Body of pancreas (tissue), 4 donors: Measurements from ENCODE around the gene GYG2. TPM values are rescaled to one million over a fixed set of nuclear protein-coding genes. Genes with fewer than 3 reads are reported as not detected.

Source experiments
- ATAC-seq: fragments of 150-250 bp; one replicate; pipeline ENCODE4 v1.9.1; 2016
- DNase-seq, 4 donors: peaks; one replicate each; pipeline ENCODE4 v3.0.0-alpha.2; 2019
- H3K27ac ChIP-seq, 4 donors: fragments of 200-600 bp; sonication (generic); 1 replicate in 3 of 4; 2 replicates in 1 of 4; pipeline versions ENCODE4 v1.5.1 to v1.6.1; 2016 to 2019; ENCODE audit warnings: mild to moderate bottlenecking in 1 of 4, mixed read lengths in 1 of 4, moderate library complexity in 1 of 4
- H3K27me3 ChIP-seq, 2 donors: fragments of 200-600 bp; sonication (generic); one replicate each; pipeline ENCODE4 v1.6.0; 2016; ENCODE audit warnings: mild to moderate bottlenecking in 1 of 2
- H3K36me3 ChIP-seq, 2 donors: fragments of 200-600 bp; sonication (generic); replicated peaks in 1 of 2; 2 replicates each; pipeline ENCODE4 v1.5.1; 2016; ENCODE audit warnings: low read depth in 2 of 2; ENCODE audit not compliant: insufficient read depth in 1 of 2
- H3K4me1 ChIP-seq: fragments of 200-600 bp; sonication (generic); one replicate; pipeline ENCODE4 v1.6.0; 2016
- H3K4me3 ChIP-seq, 2 donors: fragments of 200-600 bp; sonication (generic); 1 replicate in 1 of 2; 2 replicates in 1 of 2; pipeline ENCODE4 v1.5.1; 2016 to 2019
- H3K9me3 ChIP-seq, 3 donors: fragments of 200-600 bp; sonication (generic); 1 replicate in 2 of 3; 2 replicates in 1 of 3; pipeline ENCODE4 v1.5.1; 2016
- POLR2A ChIP-seq, 3 donors: fragments of 450-650 bp; IDR thresholded peaks; one replicate each; pipeline ENCODE4 v1.6.1; 2016; ENCODE audit warnings: antibody characterized with exemption in 3 of 3, mild to moderate bottlenecking in 2 of 3
- WGBS, 2 donors: methylation state at CpG; one replicate each; pipeline ENCODE4 v1.1.5; 2017; 5-methylcytosine and 5-hydroxymethylcytosine counted together
- intact Hi-C: fragments of 100-400 bp; cut with DNase I; formaldehyde crosslinking; loops from one replicate; pipeline ENCODE4 v1.15.1; 2023
- total RNA-seq, 2 donors: library from RNA; depleted of rRNA; stranded (reverse); fragments of >200 nt; gene quantifications; one replicate each; pipeline ENCODE4 v1.1.0, GENCODE V29; 2016
- TF ChIP-seq, protein P1 (sequence below), 7 experiments: fragments of 450-650 bp in 4 of 7; fragments of 200-600 bp in 3 of 7; sonication (generic) in 3 of 7; IDR thresholded peaks; one replicate each; pipeline ENCODE4 v1.5.1; 2016 to 2019; ENCODE audit warnings: antibody characterized with exemption in 7 of 7

Gene GYG2
- total RNA-seq, 2 donors from 2014 or later, result 6.0 to 21.4 TPM

DNA sequence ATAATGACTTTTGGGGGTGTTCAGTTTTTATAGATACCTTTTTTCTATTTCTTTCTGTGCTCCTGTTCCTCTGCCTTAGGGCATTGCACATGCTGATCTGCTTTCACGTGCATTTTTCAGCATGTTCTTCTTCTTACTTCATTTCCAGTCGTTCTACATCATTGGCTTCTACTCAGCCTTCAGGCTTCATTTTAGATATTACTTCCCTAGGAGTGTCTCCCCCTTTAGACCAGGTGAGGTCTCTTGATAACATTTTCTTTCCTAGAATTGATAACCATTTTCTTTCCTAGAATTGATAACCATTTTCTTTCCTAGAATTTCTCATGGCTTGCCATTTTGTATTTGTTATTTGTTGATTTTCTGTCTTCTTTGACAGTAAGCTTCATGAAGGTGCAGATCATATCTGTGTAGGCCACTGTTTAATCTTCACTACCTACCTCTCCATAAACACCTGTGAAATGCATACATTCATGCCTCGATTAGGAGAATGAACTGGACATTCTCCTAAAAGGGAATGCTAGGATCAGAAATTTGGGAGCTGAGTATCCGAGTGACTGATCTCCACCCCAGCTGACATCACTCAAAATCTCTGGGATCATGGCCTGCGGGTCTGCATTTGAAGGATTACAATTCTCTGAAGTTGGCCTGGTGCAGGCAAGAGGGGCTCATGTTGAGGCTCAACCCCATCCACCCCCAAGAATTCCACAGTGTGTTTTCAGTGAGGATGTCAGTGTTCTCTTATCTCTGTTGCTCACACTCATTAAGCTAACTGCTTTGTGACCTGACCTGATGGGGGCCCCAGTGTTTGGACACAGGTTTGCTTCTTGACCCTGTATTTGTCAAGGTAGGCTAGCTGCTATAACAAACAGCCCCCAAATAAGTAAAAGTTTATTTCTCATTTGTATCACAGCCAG, 45.7 kb downstream of the GYG2 start:
- no peak for DNase-seq
- Histone ChIP-seq H3K36me3 (no peaks in the 10 kb centered on the region), H3K27me3 (no peaks in the 10 kb centered on the region), H3K4me1 (no peaks in the 10 kb centered on the region), H3K9me3 (no peaks in the 10 kb centered on the region), H3K4me3 (no peak overlapping the region), H3K27ac (no peak overlapping the region)
- no peak for ATAC-seq
- intact Hi-C loops, result loop anchor here (10.0 kb wide), 1 partner anchor 160 kb away; no protein-coding TSS in a partner anchor
- TF ChIP-seq, protein P1, sequence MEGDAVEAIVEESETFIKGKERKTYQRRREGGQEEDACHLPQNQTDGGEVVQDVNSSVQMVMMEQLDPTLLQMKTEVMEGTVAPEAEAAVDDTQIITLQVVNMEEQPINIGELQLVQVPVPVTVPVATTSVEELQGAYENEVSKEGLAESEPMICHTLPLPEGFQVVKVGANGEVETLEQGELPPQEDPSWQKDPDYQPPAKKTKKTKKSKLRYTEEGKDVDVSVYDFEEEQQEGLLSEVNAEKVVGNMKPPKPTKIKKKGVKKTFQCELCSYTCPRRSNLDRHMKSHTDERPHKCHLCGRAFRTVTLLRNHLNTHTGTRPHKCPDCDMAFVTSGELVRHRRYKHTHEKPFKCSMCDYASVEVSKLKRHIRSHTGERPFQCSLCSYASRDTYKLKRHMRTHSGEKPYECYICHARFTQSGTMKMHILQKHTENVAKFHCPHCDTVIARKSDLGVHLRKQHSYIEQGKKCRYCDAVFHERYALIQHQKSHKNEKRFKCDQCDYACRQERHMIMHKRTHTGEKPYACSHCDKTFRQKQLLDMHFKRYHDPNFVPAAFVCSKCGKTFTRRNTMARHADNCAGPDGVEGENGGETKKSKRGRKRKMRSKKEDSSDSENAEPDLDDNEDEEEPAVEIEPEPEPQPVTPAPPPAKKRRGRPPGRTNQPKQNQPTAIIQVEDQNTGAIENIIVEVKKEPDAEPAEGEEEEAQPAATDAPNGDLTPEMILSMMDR (IDR thresholded peaks at IDR 0.05), result no peak
- no peak for TF ChIP-seq POLR2A (IDR thresholded peaks at IDR 0.05)
- WGBS, 2 donors, result 72 to 93% methylated on average over 3 to 5 of the region's 5 CpGs

DNA sequence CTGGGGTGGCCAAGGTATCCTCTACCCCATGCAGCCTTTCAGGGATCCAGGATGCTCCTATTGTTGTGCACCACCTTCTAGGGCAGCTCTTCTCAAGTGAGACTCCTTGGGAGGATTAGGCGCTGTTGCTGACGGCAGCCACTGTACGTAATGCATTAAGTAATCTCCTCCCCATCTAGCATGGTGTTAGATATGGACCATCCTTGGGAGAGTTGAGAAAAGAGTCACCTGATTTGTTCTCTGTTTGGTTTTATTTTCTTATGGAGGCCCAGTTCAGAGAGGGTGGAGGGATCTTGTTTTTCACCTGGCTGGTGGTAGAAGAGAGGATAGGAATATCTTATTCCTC, 46.4 kb downstream of the GYG2 start:
- intact Hi-C loops, result loop anchor here (10.0 kb wide), 1 partner anchor 160 kb away; no protein-coding TSS in a partner anchor
- Histone ChIP-seq H3K27me3 (no peaks in the 10 kb centered on the region), H3K4me3 (no peak overlapping the region), H3K36me3 (no peaks in the 10 kb centered on the region), H3K4me1 (no peaks in the 10 kb centered on the region), H3K27ac (no peak overlapping the region), H3K9me3 (no peaks in the 10 kb centered on the region)
- ATAC-seq (no peak), DNase-seq (no peak)
- 100% methylated on average over 2 to 3 of the region's 3 CpGs for WGBS, 2 donors
- TF ChIP-seq, protein P1 (IDR thresholded peaks at IDR 0.05), result no peak
- no peak for TF ChIP-seq POLR2A (IDR thresholded peaks at IDR 0.05)

DNA sequence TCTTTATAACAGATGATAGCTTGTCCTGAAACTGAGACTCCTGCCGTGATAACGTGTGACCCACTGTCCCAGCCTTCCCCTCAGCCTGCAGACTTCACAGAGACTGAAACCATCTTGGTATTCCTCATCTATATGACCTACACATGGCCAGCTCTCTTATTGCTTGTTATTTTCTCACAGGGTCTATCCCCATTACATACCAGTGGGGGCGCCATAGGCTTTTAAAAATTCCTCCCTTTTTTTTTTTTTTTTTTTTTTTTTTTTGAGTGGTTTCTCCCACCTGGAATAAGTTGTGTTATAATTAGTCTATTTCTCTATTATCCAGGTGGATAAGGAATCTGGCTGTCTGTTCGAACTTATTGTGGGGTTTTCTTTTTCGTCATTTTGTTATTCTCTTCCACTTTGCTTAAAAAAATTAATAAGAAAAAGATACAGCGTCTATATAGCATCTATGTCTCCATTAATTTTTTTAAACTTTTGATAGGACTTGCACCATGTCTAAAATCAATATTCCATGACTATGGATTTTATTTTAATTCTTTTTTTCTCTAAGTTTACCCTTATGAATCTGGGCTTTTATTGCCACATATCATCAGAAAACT, 47.2 kb downstream of the GYG2 start:
- ATAC-seq (peak; percentile 52), DNase-seq (peak in 2 of 4 donors; percentile 41 to 45)
- TF ChIP-seq, protein P1 (IDR thresholded peaks at IDR 0.05), result peak; percentile 21 to 63 (median 44)
- no peak for TF ChIP-seq POLR2A (IDR thresholded peaks at IDR 0.05)
- Histone ChIP-seq H3K27ac (no peak overlapping the region), H3K4me1 (no peaks in the 10 kb centered on the region), H3K27me3 (no peaks in the 10 kb centered on the region), H3K9me3 (no peaks in the 10 kb centered on the region), H3K36me3 (no peaks in the 10 kb centered on the region), H3K4me3 (no peak overlapping the region)
- WGBS, 2 donors, result 53 to 59% methylated on average over 6 of the region's 6 CpGs
- intact Hi-C loops, result loop anchor here (10.0 kb wide), 1 partner anchor 159 kb away; no protein-coding TSS in a partner anchor

DNA sequence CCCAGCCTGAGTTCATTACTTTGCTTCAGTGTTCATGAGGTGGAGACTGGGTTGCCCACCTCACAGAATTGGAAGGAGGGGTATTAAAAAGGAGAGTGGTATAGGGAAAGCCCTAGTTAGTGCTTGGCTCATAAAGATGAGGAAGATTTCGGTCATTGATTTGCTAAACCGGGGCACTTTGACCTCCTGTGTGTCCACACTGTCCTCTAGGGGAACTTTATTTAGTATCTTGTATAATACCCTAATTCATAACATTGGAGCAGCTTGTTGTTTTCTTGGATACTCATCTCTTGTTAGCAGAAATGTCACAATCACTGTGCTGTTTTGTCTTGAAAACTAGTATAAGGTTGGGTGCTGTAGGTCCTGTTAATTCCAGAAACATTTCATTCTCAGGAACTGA, 49.8 kb downstream of the GYG2 start:
- Histone ChIP-seq H3K4me1 (no peaks in the 10 kb centered on the region), H3K9me3 (no peaks in the 10 kb centered on the region), H3K27me3 (no peaks in the 10 kb centered on the region), H3K27ac (no peak overlapping the region), H3K4me3 (no peak overlapping the region), H3K36me3 (no peaks in the 10 kb centered on the region)
- 66 to 73% methylated on average over 2 of the region's 2 CpGs for WGBS, 2 donors
- TF ChIP-seq POLR2A (IDR thresholded peaks at IDR 0.05), result no peak
- TF ChIP-seq, protein P1 (IDR thresholded peaks at IDR 0.05), result no peak
- intact Hi-C loops, result loop anchor here (10.0 kb wide), 1 partner anchor 156 kb away; no protein-coding TSS in a partner anchor
- no peak for ATAC-seq
- DNase-seq, result no peak
